Loucy (cell line): ENCODE results near the gene PPP2R5C.

Source experiments
- EZH2phosphoT487 ChIP-seq: fragments of 200-600 bp; IDR thresholded peaks from 2 replicates; pipeline ENCODE4 v1.6.1; 2018; ENCODE audit warnings: antibody characterized with exemption, mild to moderate bottlenecking, moderate library complexity, borderline replicate concordance
- TF ChIP-seq, protein P1 (sequence below): fragments of 200-600 bp; sonication (generic); conservative IDR thresholded peaks from 2 replicates; pipeline ENCODE4 v1.5.1; 2014; ENCODE audit warnings: mild to moderate bottlenecking, antibody characterized with exemption, low read length

GRCh38 chr14:101780390-101780789 is 18.9 kb downstream of the PPP2R5C start:
- TF ChIP-seq, protein P1, sequence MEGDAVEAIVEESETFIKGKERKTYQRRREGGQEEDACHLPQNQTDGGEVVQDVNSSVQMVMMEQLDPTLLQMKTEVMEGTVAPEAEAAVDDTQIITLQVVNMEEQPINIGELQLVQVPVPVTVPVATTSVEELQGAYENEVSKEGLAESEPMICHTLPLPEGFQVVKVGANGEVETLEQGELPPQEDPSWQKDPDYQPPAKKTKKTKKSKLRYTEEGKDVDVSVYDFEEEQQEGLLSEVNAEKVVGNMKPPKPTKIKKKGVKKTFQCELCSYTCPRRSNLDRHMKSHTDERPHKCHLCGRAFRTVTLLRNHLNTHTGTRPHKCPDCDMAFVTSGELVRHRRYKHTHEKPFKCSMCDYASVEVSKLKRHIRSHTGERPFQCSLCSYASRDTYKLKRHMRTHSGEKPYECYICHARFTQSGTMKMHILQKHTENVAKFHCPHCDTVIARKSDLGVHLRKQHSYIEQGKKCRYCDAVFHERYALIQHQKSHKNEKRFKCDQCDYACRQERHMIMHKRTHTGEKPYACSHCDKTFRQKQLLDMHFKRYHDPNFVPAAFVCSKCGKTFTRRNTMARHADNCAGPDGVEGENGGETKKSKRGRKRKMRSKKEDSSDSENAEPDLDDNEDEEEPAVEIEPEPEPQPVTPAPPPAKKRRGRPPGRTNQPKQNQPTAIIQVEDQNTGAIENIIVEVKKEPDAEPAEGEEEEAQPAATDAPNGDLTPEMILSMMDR, result no peak
- TF ChIP-seq EZH2phosphoT487, result no peak
